ENCODE measurements around the gene MET. TPM values are rescaled to one million over a fixed set of nuclear protein-coding genes. Genes with fewer than 3 reads are reported as not detected.

Gene MET
- total and polyA plus RNA-seq, 2 donors from 2014 or later = 13.4 to 225 TPM

DNA sequence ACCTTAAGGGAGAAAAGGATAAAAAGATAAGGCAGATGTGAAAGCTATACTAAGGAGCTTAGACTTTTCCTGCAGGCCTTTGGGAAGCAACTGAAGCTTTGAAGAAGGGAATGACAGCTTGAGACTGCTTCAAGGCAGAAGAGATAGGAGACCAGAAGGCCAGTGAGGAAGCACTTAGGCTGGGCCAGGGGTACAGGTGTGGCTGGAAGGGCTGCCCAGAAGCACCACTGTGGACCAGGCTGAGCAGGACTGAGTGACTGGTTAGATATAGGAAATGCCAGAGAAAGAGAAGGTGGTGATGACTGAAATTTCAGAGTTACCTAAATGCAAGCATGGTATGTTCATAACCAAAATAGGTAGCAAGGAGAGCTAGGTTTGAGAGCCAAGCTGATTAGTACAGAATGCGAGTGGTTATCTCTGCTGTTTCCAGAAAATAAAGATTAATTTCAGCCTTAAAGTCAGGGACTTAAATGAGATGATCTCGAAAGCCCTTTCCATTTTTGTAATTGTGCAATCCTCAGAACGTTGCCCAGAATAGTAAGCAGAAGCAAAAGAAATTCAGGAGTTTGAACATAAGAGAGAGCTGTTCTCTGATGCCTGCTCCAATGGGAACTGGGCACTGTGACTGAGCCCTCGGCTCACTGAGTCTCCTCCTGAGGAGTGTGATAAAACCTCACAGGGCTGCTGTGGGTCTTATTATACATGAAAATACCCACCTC is 54.9 kb downstream of the MET start:
- Histone ChIP-seq H3K9ac (ENCODE audit: low read length in 3 of 3) (no peak overlapping the region), H3K27ac (ENCODE audit: low read depth in 2 of 2, low read length in 2 of 2) (peak overlapping the region in 1 of 2 donors; percentile 16), H3K9me3 (ENCODE audit: control insufficient read depth in 2 of 3, insufficient read depth in 1 of 3, low read length in 3 of 3) (no peaks in the 10 kb centered on the region), H3K36me3 (ENCODE audit: control insufficient read depth in 2 of 3, insufficient read depth in 3 of 3, low read length in 3 of 3) (no peaks in the 10 kb centered on the region), H3K4me3 (ENCODE audit: low read length in 3 of 3) (no peak overlapping the region), H3K4me1 (ENCODE audit: control insufficient read depth in 2 of 3, insufficient read depth in 2 of 3, low read depth in 1 of 3, low read length in 3 of 3) (peaks cover 0 to 13% (median 2%) of the 10 kb centered on the region in 3 donors), H3K27me3 (ENCODE audit: control insufficient read depth, insufficient read depth, low read length) (no peaks in the 10 kb centered on the region)
- DNase-seq (no peak), FAIRE-seq (no peak)
- intact Hi-C loops (cut with DNase I) = no loop called here
- TF ChIP-seq, protein P1, sequence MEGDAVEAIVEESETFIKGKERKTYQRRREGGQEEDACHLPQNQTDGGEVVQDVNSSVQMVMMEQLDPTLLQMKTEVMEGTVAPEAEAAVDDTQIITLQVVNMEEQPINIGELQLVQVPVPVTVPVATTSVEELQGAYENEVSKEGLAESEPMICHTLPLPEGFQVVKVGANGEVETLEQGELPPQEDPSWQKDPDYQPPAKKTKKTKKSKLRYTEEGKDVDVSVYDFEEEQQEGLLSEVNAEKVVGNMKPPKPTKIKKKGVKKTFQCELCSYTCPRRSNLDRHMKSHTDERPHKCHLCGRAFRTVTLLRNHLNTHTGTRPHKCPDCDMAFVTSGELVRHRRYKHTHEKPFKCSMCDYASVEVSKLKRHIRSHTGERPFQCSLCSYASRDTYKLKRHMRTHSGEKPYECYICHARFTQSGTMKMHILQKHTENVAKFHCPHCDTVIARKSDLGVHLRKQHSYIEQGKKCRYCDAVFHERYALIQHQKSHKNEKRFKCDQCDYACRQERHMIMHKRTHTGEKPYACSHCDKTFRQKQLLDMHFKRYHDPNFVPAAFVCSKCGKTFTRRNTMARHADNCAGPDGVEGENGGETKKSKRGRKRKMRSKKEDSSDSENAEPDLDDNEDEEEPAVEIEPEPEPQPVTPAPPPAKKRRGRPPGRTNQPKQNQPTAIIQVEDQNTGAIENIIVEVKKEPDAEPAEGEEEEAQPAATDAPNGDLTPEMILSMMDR (IDR thresholded peaks at IDR 0.05; ENCODE audit: borderline replicate concordance, extremely low read depth, insufficient read depth) = no peak

DNA sequence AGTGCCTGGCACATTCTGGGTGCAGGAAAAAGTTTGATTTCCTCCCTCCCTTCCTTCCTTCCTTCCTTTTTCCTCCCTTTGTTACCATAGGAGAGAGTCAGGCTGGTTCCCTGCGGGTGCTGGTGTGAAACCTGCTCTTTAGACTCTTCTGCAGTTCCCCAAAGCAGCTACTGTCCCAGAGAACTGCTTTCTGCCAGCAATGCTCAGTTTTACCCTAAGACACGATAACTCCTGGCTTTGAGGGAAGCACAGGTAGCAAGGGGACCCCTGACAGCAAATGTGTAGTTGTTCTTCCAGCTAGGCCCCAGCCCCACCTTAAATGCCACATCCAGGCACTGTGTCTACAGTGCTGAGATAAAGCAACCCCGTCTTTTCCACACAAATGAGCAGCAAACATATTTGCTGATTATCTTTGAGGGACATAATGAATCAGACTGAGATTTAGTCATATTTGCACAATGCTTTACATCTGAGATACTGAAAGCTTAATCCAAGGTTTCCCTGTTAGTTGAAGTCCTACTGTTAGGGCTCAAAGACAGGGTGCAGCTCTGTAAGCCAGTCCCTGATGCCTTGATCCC is 55.5 kb downstream of the MET start:
- peaks cover 0 to 16% (median 2%) of the 10 kb centered on the region in 3 donors for H3K4me1 ChIP-seq (ENCODE audit: control insufficient read depth in 2 of 3, insufficient read depth in 2 of 3, low read depth in 1 of 3, low read length in 3 of 3)
- TF ChIP-seq, protein P1 (IDR thresholded peaks at IDR 0.05; ENCODE audit: borderline replicate concordance, extremely low read depth, insufficient read depth) = no peak
- no peak overlapping the region for H3K4me3 ChIP-seq (ENCODE audit: low read length in 3 of 3)
- FAIRE-seq = no peak
- H3K9ac ChIP-seq (ENCODE audit: low read length in 3 of 3) = no peak overlapping the region
- H3K9me3 ChIP-seq (ENCODE audit: control insufficient read depth in 2 of 3, insufficient read depth in 1 of 3, low read length in 3 of 3) = no peaks in the 10 kb centered on the region
- H3K36me3 ChIP-seq (ENCODE audit: control insufficient read depth in 2 of 3, insufficient read depth in 3 of 3, low read length in 3 of 3) = no peaks in the 10 kb centered on the region
- H3K27ac ChIP-seq (ENCODE audit: low read depth in 2 of 2, low read length in 2 of 2) = peak overlapping the region in 1 of 2 donors; percentile 16
- H3K27me3 ChIP-seq (ENCODE audit: control insufficient read depth, insufficient read depth, low read length) = no peaks in the 10 kb centered on the region
- intact Hi-C loops (cut with DNase I) = no loop called here
- DNase-seq = no peak

DNA sequence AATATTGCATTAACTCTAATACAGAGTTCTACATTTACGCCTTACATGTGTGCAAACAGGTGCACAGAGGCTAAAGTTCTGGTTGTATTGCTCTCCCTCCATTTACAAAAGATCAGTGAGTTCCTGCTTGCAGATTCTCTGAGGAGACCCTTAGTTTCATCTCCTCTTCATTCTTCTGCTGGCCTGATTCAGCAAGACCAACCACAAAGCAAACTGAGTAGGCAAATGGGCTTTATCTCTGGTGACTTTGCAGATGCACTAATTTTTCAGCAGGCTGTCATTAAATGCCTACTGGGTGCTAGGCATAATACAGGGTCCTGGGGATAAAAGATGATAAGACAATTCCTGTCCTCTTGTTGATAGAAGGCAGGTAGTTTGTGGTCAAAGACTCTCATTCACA is 56.4 kb downstream of the MET start:
- H3K36me3 ChIP-seq (ENCODE audit: control insufficient read depth in 2 of 3, insufficient read depth in 3 of 3, low read length in 3 of 3) = no peaks in the 10 kb centered on the region
- peaks cover 0 to 16% (median 2%) of the 10 kb centered on the region in 3 donors for H3K4me1 ChIP-seq (ENCODE audit: control insufficient read depth in 2 of 3, insufficient read depth in 2 of 3, low read depth in 1 of 3, low read length in 3 of 3)
- TF ChIP-seq, protein P1 (IDR thresholded peaks at IDR 0.05; ENCODE audit: borderline replicate concordance, extremely low read depth, insufficient read depth) = no peak

More for the DNA sequence above, 56.4 kb downstream of the MET start:
- intact Hi-C loops (cut with DNase I) = no loop called here
- Histone ChIP-seq H3K27me3 (ENCODE audit: control insufficient read depth, insufficient read depth, low read length) (no peaks in the 10 kb centered on the region), H3K9me3 (ENCODE audit: control insufficient read depth in 2 of 3, insufficient read depth in 1 of 3, low read length in 3 of 3) (no peaks in the 10 kb centered on the region), H3K9ac (ENCODE audit: low read length in 3 of 3) (no peak overlapping the region), H3K4me3 (ENCODE audit: low read length in 3 of 3) (no peak overlapping the region), H3K27ac (ENCODE audit: low read depth in 2 of 2, low read length in 2 of 2) (no peak overlapping the region)
- FAIRE-seq = no peak
- DNase-seq = no peak
